A549 treated with DMSO at 1 μM for 4 hours (cell line): Measurements from ENCODE around the gene BAMBI. TPM values are rescaled to one million over a fixed set of nuclear protein-coding genes. Genes with fewer than 3 reads are reported as not detected.

ENCODE experiments used
- total RNA-seq: library from RNA; stranded (reverse); fragments of 200-300 nt; extraction: Qiagen RNA extraction; gene quantifications from 5 replicates; pipeline ENCODE4 v1.2.3, GENCODE V29; 2022; ENCODE audit warnings: low read depth

The BAMBI gene
- total RNA-seq: 14.4 to 19.1 TPM (median 18.0 TPM) in 5 replicates

GRCh38 chr10:28676968-28677887, at the start of gene BAMBI:
BAMBI (plus strand) TSS chr10:28677521; CDS start chr10:28677898, 377 bp downstream.

Other genes with a start within 250 kb of the BAMBI start
- gene WAC, start 144.4 kb upstream of the BAMBI start, total RNA-seq: 64.7 to 86.5 TPM (median 78.4 TPM) in 5 replicates